ENCODE measurements around the gene SELENBP1.

- no peak for TF ChIP-seq EZH2 (IDR thresholded peaks at IDR 0.05)
- TF ChIP-seq POLR2AphosphoS5 (IDR thresholded peaks at IDR 0.05; ENCODE audit: borderline replicate concordance, low read depth, low read length), result no peak
- no peak for TF ChIP-seq FOXP2 (optimal IDR thresholded peaks at IDR 0.05; ENCODE audit: control extremely low read depth, extremely low read length, insufficient read depth)
Observed at GRCh38 chr1:151391079-151391563, 18.6 kb upstream of the SELENBP1 start.

Data from SK-N-MC (cell line).